ENCODE results near the gene EVPLL. TPM values are rescaled to one million over a fixed set of nuclear protein-coding genes. Genes with fewer than 3 reads are reported as not detected.
"Not testable (repeated sequence)": the region's sequence is repeated elsewhere in the genome, so short reads cannot be mapped to it uniquely, and the experiment has no call there.

Gene EVPLL
- total RNA-seq (2014; rRNA removed; shearing (Covaris generic)): not detected in 2 replicates
- polyA plus RNA-seq (2015; cell fraction: cytosol; rRNA removed): not detected in 2 replicates
- polyA plus RNA-seq (2015; cell fraction: nucleus; rRNA removed): not detected in 2 replicates

DNA sequence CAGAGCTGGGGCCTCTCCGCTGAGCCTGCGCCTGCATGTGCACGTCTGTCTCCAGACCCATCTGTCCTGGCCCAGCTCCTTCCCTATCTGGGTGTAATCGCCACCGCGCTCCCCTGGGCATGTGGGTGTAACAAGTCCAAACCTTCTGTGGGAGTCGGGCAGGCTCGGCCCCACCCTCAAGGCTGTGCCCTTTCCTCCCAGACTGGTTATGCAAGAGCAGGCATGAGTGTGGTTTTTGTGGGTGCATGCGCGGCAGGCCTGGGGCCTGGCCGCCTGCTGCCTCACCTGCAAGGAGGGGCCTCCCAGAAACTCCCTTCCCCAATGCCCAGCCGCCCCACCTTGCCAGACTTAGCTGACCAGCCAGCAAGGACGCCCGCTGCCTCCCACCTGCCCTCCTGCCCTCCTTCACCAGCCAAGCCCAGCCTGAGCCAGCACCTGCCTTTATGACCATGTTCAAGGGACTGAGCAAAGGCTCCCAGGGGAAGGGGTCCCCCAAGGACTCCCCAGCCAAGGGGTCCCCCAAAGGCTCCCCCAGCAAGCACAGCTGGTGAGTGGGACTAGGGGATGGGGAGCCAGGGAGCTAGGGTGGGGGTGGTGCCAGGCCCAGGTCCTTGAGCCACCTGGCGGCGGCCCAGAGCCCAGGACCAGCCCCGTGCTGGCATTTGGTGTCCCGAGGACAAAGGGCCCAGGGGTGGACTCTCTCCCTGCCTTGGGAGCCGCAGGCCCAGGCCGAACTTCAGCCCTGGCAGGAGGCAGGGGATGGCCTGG lies at the start of gene EVPLL:
Gene EVPLL (plus strand): TSS at position 342 of the 768 bp plus-strand sequence. CDS start 3,160 bp downstream, outside the sequence.
- no peak for DNase-seq (ENCODE audit: low read depth)

DNA sequence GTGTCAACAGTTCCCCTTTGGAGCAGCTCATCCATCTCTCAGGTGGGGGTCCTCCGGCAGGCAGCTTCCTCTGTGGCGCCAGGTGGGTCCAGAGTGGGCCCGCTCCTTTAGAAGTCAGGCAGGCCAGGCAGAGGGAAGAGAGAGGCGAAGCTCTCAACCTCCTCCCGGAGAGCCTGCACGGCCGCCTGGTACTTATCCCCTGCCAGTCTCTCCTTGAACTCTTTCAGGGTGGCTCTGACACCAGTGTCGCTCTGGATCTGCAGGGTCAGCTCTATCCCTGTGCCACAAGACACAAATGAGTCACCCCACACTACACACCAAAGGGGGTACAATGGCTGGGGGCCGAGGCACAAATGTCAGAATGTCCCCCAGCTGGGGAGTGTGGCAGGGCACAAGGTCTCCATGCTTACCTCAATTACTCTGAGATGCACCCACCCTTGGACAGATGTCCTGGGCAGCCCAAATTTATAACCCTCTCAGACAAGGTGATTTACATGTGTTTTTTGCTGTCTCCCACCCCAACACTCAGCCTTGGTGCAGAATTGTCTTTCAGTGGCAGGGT lies 48.9 kb upstream of the EVPLL start:
- DNase-seq (ENCODE audit: low read depth): no peak

DNA sequence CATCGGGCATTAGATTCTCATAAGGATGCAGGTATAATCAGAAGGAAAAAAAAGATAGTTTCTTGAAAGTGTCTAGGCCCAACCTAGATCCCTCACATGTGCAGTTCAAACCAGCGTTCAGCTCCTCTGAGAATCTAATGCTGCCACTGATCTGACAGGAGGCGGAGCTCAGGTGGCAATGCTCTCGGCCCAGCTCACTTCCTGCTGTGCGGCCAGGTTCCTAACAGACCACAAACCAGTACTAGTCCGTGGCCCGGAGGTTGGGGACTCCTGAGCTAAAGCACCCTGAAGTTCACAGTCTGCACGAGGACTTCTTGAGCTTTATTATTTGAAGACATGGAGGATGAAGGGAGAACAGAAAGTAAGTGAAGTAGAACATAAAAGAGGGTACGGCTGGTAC lies 45.7 kb upstream of the EVPLL start:
- DNase-seq (ENCODE audit: low read depth): no peak

DNA sequence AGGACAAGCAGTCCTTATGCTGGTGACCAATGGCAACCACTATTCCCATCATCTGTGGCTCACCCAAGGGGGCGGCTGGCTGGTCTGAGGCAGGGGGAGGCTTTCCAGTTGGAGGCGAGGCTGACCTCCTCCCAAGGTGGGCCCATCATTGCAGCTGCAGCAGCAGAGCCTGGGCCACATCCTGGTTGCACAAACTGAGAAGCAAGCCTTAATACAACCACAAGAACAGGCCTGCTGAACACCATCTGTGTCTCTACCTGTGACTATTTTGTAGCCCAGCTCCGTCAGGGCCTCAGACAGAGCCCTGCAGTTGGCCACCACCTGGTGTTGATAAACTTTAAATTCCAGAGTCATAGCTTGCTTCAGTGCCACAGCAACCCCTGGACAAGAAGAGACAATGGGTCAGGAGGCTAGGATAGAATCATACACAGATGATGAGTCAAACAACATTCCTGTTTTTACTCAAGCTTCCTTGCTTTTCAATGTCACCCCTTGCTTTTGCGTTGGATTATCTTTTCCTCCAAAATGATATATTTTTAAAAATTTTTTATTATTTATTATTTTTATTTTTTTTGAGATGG lies 44.6 kb upstream of the EVPLL start:
- no peak for DNase-seq (ENCODE audit: low read depth)

DNA sequence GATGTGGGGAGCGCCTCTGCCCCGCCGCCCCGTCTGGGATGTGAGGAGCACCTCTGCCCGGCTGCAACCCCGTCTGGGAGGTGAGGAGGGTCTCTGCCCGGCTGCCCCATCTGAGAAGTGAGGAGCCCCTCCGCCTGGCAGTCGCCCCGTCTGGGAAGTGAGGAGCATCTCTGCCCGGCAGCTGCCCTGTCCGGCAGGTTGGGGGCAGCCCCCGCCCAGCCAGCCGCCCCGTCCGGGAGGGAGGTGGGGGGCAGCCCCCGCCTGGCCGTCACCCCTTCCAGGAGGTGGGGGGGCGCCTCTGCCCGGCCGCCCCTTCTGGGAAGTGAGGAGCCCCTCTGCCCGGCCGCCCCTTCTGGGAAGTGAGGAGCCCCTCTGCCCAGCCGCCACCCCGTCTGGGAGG lies 39.4 kb upstream of the EVPLL start:
- not testable (repeated sequence) for DNase-seq (ENCODE audit: low read depth)

DNA sequence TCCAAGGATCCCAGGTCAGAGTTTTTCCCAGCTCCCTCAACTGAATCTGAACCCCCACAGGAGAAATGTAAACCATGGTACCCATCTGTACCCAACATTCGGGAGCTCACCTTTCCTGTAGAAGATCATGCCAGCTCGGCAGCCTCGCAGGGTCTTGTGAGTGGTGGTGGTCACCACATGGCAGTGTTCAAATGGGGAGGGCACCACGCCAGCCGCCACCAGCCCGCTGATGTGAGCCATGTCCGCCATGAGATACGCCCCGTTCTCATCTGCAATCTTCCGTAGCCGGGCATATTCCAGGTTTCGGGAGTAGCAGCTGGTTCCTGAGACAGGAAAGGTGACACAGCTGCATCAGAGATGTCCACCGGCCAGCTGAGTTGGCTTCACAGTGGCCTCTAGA lies 37.6 kb upstream of the EVPLL start:
- no peak for DNase-seq (ENCODE audit: low read depth)

DNA sequence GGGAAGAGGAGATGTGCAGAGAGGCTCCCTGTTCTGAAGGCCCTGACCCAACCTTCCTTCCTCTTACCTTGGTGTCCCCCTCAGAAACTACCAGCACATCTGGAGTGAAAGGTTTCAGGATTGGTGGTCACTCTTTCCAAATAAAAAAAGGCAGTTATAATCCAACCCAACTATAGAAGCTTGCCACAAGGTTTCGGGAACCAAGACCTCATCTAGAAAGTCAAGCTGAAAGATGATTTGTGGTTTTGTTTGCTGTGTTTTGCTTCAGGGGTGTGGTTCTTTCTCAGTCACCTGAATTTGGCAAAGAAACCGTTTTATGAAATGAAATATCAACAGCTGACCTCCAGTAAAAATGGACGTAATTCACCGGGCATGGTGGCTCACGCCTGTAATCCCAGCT lies 33.6 kb upstream of the EVPLL start:
- no peak for DNase-seq (ENCODE audit: low read depth)

DNA sequence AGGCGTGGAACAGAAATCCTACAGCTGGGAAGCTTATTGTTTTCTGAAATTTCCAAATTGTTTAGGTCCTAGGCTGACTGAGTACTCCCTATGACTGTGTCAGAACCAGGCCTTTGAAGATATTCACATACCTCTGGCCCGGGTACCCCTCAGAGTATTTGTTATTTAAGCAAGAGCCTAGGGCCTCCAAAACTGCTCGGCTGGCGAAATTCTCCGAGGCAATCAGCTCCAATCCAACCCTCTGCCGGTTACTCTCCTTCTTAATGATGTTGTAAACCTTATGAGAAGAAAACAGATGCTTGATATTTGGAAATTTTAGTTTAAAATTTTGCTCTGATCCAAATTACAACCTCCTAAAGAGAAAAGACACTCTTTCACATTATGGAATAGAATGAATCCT lies 24.0 kb upstream of the EVPLL start:
- no peak for DNase-seq (ENCODE audit: low read depth)

DNA sequence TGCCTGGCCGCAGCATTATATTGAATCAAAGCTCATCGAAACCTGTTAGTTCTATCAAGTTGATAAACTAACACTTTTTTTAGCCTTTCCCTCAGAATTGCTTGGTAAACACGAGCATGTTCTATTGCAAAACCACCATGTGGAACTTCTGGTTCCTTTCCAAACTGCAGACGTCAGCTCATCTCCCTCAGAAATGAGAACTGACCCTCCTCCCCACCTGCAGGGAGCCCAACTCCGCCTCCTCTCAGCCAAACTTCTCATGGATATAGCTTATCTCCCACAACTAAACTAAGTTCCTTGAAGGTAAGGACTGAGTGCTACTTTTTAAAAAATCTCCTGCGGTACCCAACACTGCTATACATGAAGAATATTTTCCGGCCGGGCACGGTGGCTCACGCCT lies 21.0 kb upstream of the EVPLL start:
- no peak for DNase-seq (ENCODE audit: low read depth)

DNA sequence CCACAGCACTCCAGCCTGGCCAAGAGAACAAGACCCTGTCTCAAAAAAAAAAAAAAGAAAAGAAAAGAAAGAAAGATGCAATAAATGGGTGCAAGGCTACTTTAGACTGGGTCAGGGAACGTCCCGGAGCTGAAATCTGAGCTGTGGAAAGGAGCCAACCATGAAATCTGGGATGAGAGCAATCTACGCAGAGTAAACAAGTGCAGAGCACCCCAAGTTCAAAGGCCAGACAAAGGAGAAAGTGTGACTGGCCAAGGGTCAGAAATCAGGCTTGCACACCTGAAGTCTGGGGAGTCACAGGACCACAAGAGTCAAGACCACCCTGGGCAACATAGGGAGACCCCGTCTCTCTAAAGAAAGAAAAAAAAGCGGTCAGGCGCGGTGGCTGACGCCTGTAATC lies 17.1 kb upstream of the EVPLL start:
- DNase-seq (ENCODE audit: low read depth): no peak

DNA sequence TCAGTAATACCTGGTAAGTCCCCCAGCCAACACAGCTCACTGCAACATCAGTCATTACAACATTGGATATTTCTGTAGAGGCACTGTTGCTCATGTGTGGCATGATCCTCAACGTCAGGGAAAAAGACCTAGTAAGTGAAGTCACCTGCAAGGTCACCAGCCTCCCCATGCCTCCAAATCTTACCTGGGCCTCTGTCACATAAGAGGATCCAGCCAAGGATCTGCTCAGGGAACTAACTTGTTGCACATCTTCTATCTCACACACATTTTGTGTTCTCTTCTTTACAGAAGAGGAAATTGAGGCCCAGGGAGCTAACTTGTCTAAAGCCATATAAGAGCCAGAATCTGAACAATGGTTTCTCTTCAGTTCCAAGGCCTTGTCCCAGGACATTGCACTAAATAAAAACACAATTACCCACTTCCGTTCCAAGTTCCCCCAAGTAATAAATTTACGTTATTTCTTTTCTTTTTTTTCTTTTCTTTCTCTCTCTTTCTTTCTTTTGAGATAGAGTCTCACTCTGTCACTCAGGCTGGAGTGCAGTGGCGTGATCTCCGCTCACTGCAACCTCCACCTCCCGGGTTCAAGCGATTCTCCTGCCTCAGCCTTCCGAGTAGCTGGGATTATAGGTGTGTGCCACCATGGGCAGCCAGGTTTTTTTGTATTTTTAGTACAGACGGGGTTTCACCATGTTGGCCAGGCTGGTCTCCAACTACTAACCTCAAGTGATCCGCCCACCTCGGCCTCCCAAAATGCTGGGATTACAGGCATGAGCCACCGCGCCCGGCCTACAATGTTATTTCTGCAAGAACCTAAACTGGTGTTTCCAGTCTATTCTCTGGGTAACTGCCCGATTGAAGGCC lies 15.5 kb upstream of the EVPLL start:
- no peak for DNase-seq (ENCODE audit: low read depth)

DNA sequence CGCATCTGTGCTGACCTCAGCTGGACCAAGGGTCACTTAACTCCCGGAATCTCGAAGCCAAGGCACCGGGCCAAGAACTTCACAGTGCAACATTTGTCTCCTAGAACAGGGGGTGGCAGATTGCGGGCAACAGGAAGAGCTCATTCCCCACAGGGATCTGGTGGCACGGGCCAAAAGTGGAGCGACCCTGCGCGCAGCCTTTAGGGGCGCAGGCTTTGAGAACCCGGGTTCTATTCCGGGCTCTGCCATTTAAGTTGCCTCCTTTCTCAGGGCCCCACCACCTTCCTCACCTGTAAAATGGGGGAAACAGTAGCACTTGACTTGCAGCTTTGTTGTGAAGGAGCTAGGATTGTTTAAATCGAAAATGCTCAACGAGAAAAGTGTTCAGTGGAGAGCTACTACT lies 14.9 kb upstream of the EVPLL start:
- no peak for DNase-seq (ENCODE audit: low read depth)

DNA sequence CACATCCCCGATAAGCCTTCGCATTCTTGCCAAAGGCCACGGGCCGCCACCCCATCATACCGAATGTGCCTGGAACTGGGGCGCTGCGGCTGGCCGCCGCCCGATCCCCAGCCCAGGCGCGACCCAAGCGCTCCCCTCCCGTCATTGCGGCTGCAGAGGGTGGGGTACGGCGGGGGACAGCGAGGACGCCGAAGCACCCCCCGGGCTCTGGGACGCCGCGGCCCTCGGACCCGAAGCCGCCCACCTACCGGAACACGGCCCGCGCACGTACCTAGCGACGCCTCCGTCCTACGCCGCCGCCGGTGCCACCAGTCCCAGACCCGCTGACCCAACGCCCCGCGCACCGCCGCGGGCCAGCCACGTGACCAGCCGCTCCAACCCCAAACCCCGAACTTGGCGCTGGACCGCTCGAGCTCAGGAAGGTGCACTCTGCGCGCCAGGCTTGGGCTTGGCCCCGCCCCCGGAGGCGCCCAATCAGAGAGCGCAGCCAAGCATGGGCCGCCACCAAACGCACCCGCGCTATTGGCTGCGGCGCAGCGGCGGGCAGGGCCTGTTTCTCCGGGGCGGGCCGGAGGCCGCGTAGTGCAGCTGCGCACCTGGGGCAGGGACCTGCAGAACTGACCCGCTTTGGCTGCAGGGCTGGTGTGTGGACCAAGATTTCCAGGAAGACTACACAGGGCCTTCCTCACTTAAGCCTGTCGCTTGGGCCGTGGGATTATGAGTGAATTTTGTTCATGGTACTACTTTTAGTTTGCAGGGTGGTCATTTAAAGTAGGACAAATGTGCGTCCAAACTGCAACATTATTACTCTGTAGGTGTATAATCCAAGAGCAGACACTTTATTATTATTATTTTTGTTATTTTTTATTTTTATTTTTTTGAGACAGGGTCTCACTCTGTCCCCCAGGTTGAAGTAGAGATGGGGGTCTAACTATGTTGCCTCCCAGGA lies 14.2 kb upstream of the EVPLL start, which contains the start of gene SHMT1:
Gene SHMT1 (minus strand): TSS at position 450 of the 949 bp plus-strand sequence. CDS start 7,569 bp downstream, outside the sequence.
- peak; percentile 91 for DNase-seq (ENCODE audit: low read depth)

DNA sequence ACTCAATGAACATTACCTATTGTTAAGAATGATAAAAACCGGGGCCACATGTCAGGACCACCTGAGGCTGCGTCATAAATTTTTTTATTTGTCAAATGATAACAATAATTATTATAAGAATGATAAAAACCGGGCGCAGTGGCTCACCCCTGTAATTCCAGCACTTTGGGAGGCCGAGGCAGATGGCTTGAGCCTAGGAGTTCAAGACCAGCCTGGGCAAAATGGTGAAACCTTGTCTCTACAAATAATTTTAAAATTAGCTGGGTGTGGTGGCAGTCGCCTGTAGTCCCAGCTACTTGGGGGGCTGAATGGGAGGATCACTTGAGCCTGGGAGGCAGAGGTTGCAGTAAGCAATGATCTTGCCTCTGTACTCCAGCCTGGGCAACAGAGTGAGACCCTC lies 13.4 kb upstream of the EVPLL start:
- no peak for DNase-seq (ENCODE audit: low read depth)

DNA sequence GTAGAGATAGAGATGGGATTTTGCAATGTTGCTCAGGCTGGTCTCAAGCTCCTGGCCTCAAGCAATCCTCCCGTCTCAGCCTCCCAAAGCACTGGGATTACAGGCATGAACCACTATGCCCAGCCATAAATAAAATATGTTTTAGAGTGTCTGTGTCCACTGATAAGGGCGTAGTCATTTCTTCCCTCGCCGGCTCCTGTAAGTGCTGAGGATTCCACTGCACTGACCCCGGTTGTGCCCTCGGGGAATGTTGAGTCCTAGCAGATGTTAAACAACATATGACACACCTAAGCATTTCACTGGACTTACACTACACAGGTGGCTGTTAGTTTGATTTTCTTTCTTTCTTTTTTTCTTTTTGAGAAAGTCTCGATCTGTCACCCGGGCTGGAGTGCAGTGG lies 8.6 kb upstream of the EVPLL start:
- DNase-seq (ENCODE audit: low read depth): no peak

DNA sequence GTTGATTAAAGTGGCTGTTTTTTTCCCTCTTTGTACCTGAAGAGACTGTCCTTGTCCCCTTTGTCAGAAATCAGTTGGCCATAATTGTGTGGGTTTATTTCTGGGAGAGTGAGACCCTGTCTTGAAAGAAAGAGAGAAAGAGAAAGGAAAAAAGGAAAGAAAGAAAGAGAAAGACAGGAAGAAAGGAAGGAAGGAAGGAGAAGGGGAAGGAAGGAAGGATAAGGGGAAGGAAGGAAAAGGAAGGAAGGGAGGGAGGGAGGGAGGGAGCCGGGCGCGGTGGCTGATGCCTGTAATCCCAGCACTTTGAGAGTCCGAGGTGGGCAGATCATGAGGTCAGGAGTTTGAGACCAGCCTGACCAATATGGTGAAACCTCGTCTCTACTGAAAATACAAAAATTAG lies 6.8 kb upstream of the EVPLL start:
- DNase-seq (ENCODE audit: low read depth): no peak

DNA sequence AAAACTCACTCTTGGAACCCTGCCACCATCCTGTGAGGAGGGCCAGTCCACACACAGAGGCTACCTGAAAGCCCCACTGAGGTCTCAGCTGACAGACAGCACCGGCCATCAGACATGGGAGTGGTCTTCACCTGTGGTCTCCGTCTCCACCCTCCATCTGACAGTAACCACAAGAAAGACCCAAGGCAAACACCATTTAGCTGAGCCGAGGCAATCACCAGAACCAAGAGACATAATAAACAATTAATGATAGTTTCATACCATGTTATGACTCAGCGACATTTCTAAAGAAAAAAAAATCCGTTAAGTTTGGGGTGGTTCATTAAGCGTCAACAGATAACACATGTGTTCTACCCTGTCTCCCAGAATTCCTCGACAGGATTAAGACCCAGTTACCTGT lies 6.1 kb upstream of the EVPLL start:
- DNase-seq (ENCODE audit: low read depth): no peak

DNA sequence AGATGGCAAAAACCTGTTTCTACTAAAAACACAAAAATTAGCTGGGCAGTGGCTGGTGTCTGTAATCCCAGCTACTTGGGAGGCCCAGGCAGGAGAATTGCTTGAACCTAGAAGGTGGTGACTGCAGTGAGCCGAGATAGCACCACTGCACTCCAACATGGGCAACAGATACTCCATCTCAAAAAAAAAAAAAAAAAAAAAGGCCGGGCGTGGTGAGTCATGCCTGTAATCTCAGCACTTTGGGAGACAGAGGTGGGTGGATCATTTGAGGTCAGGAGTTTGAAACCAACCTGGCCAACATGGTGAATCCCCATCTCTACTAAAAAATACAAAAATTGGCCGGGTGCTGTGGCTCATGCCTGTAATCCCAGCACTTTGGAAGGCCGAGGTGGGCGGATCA lies 4.4 kb upstream of the EVPLL start:
- not testable (repeated sequence) for DNase-seq (ENCODE audit: low read depth)

DNA sequence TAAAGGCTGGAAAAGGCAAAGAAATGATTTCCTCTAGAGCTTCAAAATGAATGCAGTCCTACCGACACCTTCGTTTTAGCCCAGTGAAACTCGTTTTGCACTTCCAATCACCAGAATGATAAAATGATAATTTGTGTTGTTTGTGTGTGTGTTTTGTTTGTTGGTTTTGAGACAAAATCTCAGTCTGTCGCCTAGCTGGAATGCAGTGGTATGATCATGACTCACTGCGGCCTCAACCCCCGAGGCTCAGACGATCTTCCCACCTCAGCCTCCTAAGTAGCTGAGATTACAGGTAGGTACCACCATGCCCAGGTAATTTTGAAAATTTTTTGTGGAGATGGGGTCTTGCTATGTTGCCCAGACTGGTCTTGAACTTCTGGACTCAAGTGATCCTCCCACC lies 3.4 kb upstream of the EVPLL start:
- no peak for DNase-seq (ENCODE audit: low read depth)

DNA sequence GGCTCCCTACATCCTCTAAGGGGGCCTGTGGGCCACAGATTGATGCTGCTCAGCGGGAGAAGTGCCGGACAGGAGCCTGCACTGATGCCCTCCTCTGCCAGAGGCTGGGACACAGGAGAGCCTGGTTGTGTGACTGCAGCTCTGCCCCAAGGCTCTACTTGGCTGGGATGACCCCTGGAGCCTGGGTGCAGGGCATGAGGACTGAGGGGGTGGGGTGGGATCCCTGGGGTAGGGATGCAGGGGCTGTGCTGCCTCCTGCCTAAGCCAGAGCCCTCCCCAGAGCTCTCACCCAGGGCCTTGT lies 577 bp downstream of the EVPLL start:
- no peak for DNase-seq (ENCODE audit: low read depth)

DNA sequence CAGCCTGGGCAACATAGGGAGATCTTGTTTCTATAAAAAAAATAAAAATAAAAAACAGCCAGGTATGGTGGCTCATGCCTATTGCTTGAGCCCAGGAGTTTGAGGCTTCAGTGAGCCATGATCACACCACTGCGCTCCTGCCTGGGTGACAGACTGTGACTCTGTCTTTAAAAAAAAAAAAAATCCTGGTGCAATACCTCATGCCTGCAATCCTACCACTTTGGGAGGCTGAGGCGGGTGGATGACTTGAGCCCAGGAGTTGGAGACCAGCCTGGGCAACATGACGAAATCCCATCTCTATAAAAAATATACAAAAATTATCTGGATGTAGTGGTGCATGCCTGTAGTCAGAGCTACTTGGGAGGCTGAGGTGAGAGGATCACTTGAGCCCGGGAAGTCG lies 1.0 kb downstream of the EVPLL start:
- not testable (repeated sequence) for DNase-seq (ENCODE audit: low read depth)
